Subcutaneous adipose tissue (tissue), 4 donors: ENCODE measurements around the gene EPHA2. TPM values are rescaled to one million over a fixed set of nuclear protein-coding genes. Genes with fewer than 3 reads are reported as not detected.

ENCODE experiments used
- total RNA-seq, 4 donors: library from RNA; depleted of rRNA; stranded (reverse); fragments of >200 nt; gene quantifications; one replicate each; pipeline ENCODE4 v1.1.0, GENCODE V29; 2016
- TF ChIP-seq, protein P1 (sequence below): fragments of 450-650 bp; IDR thresholded peaks from one replicate; pipeline ENCODE4 v1.5.1; 2016; ENCODE audit warnings: low read depth, mild to moderate bottlenecking, control low read depth, antibody characterized with exemption, moderate library complexity

The EPHA2 gene
- total RNA-seq, 4 donors from 2014 or later = 3.6 to 20.3 (median 7.3) TPM

GRCh38 chr1:16117369-16117768 is 38.5 kb downstream of the EPHA2 start:
- TF ChIP-seq, protein P1, sequence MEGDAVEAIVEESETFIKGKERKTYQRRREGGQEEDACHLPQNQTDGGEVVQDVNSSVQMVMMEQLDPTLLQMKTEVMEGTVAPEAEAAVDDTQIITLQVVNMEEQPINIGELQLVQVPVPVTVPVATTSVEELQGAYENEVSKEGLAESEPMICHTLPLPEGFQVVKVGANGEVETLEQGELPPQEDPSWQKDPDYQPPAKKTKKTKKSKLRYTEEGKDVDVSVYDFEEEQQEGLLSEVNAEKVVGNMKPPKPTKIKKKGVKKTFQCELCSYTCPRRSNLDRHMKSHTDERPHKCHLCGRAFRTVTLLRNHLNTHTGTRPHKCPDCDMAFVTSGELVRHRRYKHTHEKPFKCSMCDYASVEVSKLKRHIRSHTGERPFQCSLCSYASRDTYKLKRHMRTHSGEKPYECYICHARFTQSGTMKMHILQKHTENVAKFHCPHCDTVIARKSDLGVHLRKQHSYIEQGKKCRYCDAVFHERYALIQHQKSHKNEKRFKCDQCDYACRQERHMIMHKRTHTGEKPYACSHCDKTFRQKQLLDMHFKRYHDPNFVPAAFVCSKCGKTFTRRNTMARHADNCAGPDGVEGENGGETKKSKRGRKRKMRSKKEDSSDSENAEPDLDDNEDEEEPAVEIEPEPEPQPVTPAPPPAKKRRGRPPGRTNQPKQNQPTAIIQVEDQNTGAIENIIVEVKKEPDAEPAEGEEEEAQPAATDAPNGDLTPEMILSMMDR = no peak

- TF ChIP-seq, protein P1 = no peak
Observed at GRCh38 chr1:16116625-16117024, 39.2 kb downstream of the EPHA2 start.

DNA sequence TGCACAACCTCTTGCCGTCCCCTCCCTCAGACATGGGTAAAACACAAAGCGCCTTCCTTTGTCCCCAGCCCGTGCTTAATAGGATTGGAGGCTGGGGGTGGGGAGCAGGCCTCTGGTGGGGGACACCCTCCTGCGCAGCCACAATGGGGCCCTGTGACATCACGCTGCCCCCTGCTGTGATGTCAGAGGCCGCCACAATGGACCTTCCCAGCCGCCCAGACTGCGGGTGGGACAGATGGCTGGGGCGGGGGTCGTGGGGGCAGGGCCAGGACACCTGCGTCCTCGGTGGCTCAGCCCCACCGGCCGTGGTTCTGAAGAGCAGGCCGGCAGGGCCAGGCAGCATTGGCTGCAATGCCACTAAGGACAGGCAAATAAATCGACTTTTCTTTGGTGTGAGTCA is 39.9 kb downstream of the EPHA2 start:
- TF ChIP-seq, protein P1 = no peak

- TF ChIP-seq, protein P1 = no peak
Observed at GRCh38 chr1:16115468-16115983, 40.3 kb downstream of the EPHA2 start.

GRCh38 chr1:16114527-16115467 is 41.1 kb downstream of the EPHA2 start:
- TF ChIP-seq, protein P1 = no peak

- TF ChIP-seq, protein P1 = no peak
Observed at GRCh38 chr1:16112596-16113555, 43.0 kb downstream of the EPHA2 start.
